Osteoblast (primary cell): ENCODE results near the gene LHFPL2. TPM values are rescaled to one million over a fixed set of nuclear protein-coding genes. Genes with fewer than 3 reads are reported as not detected.
A peak's percentile ranks its signal among the peaks of the same experiment; 100 is the strongest.
"Not testable (repeated sequence)": the region's sequence is repeated elsewhere in the genome, so short reads cannot be mapped to it uniquely, and the experiment has no call there.

Source experiments
- DNase-seq: peaks from one replicate; pipeline ENCODE4 v3.0.0; 2011; ENCODE audit warnings: low spot score, mixed read lengths; ENCODE audit not compliant: insufficient read length; ENCODE audit errors: missing footprints
- H2AFZ ChIP-seq: 2 replicates; pipeline ENCODE4 v1.6.0; 2011; ENCODE audit warnings: mild to moderate bottlenecking, low read length
- H3K27ac ChIP-seq: 2 replicates; pipeline ENCODE4 v1.5.1; 2011; ENCODE audit warnings: mild to moderate bottlenecking, low read depth, low read length, moderate library complexity
- H3K27me3 ChIP-seq: 2 replicates; pipeline ENCODE4 v1.6.0; 2012; ENCODE audit warnings: mild to moderate bottlenecking, control low read depth, inconsistent platforms, low read length, moderate library complexity; ENCODE audit not compliant: insufficient read depth
- H3K36me3 ChIP-seq: 2 replicates; pipeline ENCODE4 v1.5.1; 2011; ENCODE audit warnings: mild to moderate bottlenecking, low read length, control low read depth, moderate library complexity; ENCODE audit not compliant: insufficient read depth
- H3K4me1 ChIP-seq: 2 replicates; pipeline ENCODE4 v1.5.1; 2011; ENCODE audit warnings: mild to moderate bottlenecking, low read length, control low read depth, moderate library complexity; ENCODE audit not compliant: insufficient read depth
- H3K4me2 ChIP-seq: 2 replicates; pipeline ENCODE4 v1.6.0; 2011; ENCODE audit warnings: mild to moderate bottlenecking, low read length; ENCODE audit not compliant: insufficient read depth
- H3K4me3 ChIP-seq: fragments of 200-600 bp; sonication (generic); 3 replicates; pipeline ENCODE4 v1.5.1; 2012; ENCODE audit warnings: mild to moderate bottlenecking, low read length, inconsistent platforms; ENCODE audit not compliant: insufficient read depth
- H3K79me2 ChIP-seq: 2 replicates; pipeline ENCODE4 v1.6.0; 2012; ENCODE audit warnings: mild to moderate bottlenecking, low read length, control low read depth, inconsistent platforms; ENCODE audit not compliant: insufficient read depth
- H3K9me3 ChIP-seq: 2 replicates; pipeline ENCODE4 v1.5.1; 2011; ENCODE audit warnings: low read depth, low read length, control low read depth
- H4K20me1 ChIP-seq: 2 replicates; pipeline ENCODE4 v1.6.0; 2012; ENCODE audit warnings: mild to moderate bottlenecking, low read length, control low read depth; ENCODE audit not compliant: insufficient read depth
- CTCF ChIP-seq: IDR thresholded peaks from 2 replicates; pipeline ENCODE4 v1.5.1; 2011; ENCODE audit warnings: mild to moderate bottlenecking, low read depth, low read length, moderate library complexity; ENCODE audit errors: extremely low read depth
- total RNA-seq: library from RNA; depleted of rRNA; stranded (reverse); fragments of >200 nt; gene quantifications from 2 replicates; pipeline ENCODE4 v1.2.3, GENCODE V29; 2012

The LHFPL2 gene
- total RNA-seq, 1 donor: 64.4 TPM

- TF ChIP-seq CTCF: no peak
- DNase-seq: no peak
- no peak overlapping the region for H2AFZ ChIP-seq
- no peak overlapping the region for H3K4me2 ChIP-seq
- H3K4me1 ChIP-seq: no peaks in the 10 kb centered on the region
- no peaks in the 10 kb centered on the region for H3K79me2 ChIP-seq
- H3K36me3 ChIP-seq: no peaks in the 10 kb centered on the region
- no peak overlapping the region for H3K27ac ChIP-seq
- no peaks in the 10 kb centered on the region for H3K27me3 ChIP-seq
- H3K9me3 ChIP-seq: no peaks in the 10 kb centered on the region
- no peak overlapping the region for H3K4me3 ChIP-seq
- no peaks in the 10 kb centered on the region for H4K20me1 ChIP-seq
Observed at GRCh38 chr5:78471896-78472295, 176.7 kb downstream of the LHFPL2 start.

GRCh38 chr5:78467752-78468357 is 180.7 kb downstream of the LHFPL2 start:
- Histone ChIP-seq H3K4me2 (no peak overlapping the region), H3K36me3 (no peaks in the 10 kb centered on the region), H4K20me1 (no peaks in the 10 kb centered on the region), H3K4me1 (no peaks in the 10 kb centered on the region), H3K27me3 (no peaks in the 10 kb centered on the region), H3K79me2 (no peaks in the 10 kb centered on the region), H3K9me3 (no peaks in the 10 kb centered on the region), H2AFZ (no peak overlapping the region), H3K4me3 (no peak overlapping the region), H3K27ac (no peak overlapping the region)
- TF ChIP-seq CTCF: peak; percentile 81
- DNase-seq: no peak

- Histone ChIP-seq H3K9me3 (no peaks in the 10 kb centered on the region), H3K4me2 (no peak overlapping the region), H3K27ac (no peak overlapping the region), H3K79me2 (no peaks in the 10 kb centered on the region), H3K4me3 (no peak overlapping the region), H3K4me1 (no peaks in the 10 kb centered on the region), H2AFZ (no peak overlapping the region), H3K27me3 (no peaks in the 10 kb centered on the region), H4K20me1 (no peaks in the 10 kb centered on the region), H3K36me3 (no peaks in the 10 kb centered on the region)
- TF ChIP-seq CTCF: no peak
- DNase-seq: no peak
Observed at GRCh38 chr5:78467140-78467539, 181.4 kb downstream of the LHFPL2 start.

GRCh38 chr5:78458843-78459242 is 189.7 kb downstream of the LHFPL2 start:
- Histone ChIP-seq H3K36me3 (no peaks in the 10 kb centered on the region), H3K4me3 (no peak overlapping the region), H3K27me3 (no peaks in the 10 kb centered on the region), H2AFZ (no peak overlapping the region), H3K27ac (no peak overlapping the region), H3K4me1 (no peaks in the 10 kb centered on the region), H4K20me1 (peaks cover 4% of the 10 kb centered on the region), H3K4me2 (no peak overlapping the region), H3K9me3 (no peaks in the 10 kb centered on the region), H3K79me2 (no peaks in the 10 kb centered on the region)
- DNase-seq: no peak
- TF ChIP-seq CTCF: no peak

- H3K4me2 ChIP-seq, H3K9me3 ChIP-seq, H3K4me1 ChIP-seq, H3K36me3 ChIP-seq, DNase-seq, H2AFZ ChIP-seq, H3K27ac ChIP-seq, H4K20me1 ChIP-seq, H3K79me2 ChIP-seq, H3K4me3 ChIP-seq, H3K27me3 ChIP-seq: not testable (repeated sequence)
Observed at GRCh38 chr5:78457507-78457906, 191.1 kb downstream of the LHFPL2 start.
